ENCODE results near the gene NUP205.

GRCh38 chr7:135659159-135659846 is 101.6 kb downstream of the NUP205 start:
- TF ChIP-seq CTCF (IDR thresholded peaks at IDR 0.05) (no peak), POLR2A (IDR thresholded peaks at IDR 0.05) (no peak)

Data from Peyer's patch (tissue), 4 donors.